ENCODE measurements around the gene RNF157. TPM values are rescaled to one million over a fixed set of nuclear protein-coding genes. Genes with fewer than 3 reads are reported as not detected.

RNF157 gene
- 1.4 and 2.8 TPM in 2 replicates for total RNA-seq (2013; cell fraction: nucleolus; rRNA removed)
- total RNA-seq (2014; rRNA removed) = 9.7 and 10.4 TPM in 2 replicates
- total RNA-seq (2014; rRNA removed; fragmentation: Illumina TruSeq; extraction: Trizol) = 10.4 and 11.8 TPM in 2 replicates
- 14.8 and 17.9 TPM in 2 replicates for total RNA-seq (2021)
- polyA plus RNA-seq (2011; ENCODE audit: low read depth) = 5.8 TPM
- 6.0 and 7.3 TPM in 2 replicates for polyA plus RNA-seq (2011; rRNA removed)
- 7.3 and 8.6 TPM in 2 replicates for polyA plus RNA-seq (2011; cell fraction: cytosol; rRNA removed)
- polyA plus RNA-seq (2011; cell fraction: nucleus; rRNA removed) = 3.7 and 4.7 TPM in 2 replicates
- 6.4 and 8.4 TPM in 2 replicates for polyA plus RNA-seq (2012)
- 14.1 and 15.9 TPM in 2 replicates for polyA plus RNA-seq (2014; fragmentation: Illumina TruSeq; extraction: Trizol)
- 1 to 10 TPM; 5.2 to 9.5 TPM for polyA plus RNA-seq (2014; fragmentation: Nextera tagmentation; extraction: Ambion mirVana)
- 12.1 and 12.3 TPM in 2 replicates for polyA plus RNA-seq (2014; rRNA removed)
- 1 to 10 TPM; 1.4 to 3.4 TPM for polyA plus RNA-seq (2016; fragmentation: Nextera tagmentation; extraction: Ambion mirVana)
- polyA minus RNA-seq (2011; rRNA and poly(A)+ RNA removed) = 6.6 and 10.4 TPM in 2 replicates
- polyA minus RNA-seq (2011; cell fraction: cytosol; rRNA and poly(A)+ RNA removed) = 3.1 and 4.8 TPM in 2 replicates
- polyA minus RNA-seq (2011; cell fraction: nucleus; rRNA and poly(A)+ RNA removed) = 2.5 and 6.2 TPM in 2 replicates
- percentile 39 among the genes with signal in this experiment for Bru-seq, nascent RNA
- BruChase-seq, experiment 1, labeled RNA remaining after a 6-hour chase = percentile 40 among the genes with signal in this experiment
- BruChase-seq, experiment 2, labeled RNA remaining after a 2-hour chase = percentile 35 among the genes with signal in this experiment
- long read RNA-seq, experiment 1 = 0 reads
- long read RNA-seq, experiment 2, partial matches to known transcripts = 0 of 4 reads
- long read RNA-seq, experiment 2, other reads (novel, unspliced or antisense) = 4 of 4 reads

DNA sequence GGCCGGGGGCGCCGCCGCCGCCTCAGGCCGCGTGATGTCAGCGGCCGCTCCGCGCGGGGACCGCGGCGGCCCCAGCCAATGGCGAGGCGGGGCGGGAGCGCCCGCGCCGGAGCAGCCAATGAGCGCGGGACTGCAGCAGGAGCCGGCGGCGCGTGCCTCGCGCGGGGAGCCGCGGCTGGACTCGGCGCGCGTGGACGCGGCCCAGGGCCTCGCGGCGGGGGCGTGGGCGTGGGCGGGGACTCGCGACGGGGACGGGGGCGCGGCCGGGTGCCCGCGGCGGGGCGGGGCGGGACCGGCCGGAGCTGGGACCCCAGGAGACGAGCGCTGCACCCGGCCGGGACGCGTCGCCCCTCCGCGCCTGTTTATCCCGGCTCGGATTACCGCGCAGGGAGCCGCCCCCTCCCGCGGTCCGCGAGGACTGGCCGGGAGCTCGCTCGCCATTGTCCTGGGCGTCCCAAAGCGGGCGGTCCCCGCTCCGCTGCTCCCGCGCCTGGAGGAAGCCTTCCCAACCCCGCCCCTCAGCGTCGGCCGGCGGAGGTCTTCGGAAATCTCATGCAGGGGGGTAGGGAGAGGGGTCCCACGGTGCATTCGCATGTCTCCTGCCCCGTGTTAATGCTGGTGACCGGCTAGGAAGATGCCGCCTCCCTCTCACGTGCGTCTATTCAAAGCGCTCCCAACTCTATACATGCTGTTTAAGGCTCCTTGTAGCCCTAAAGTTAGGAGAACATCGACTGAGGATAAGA, at the start of gene RNF157:
Gene RNF157, minus strand, starts transcription at position 33 of the 743 bp plus-strand sequence. CDS start 253 bp downstream, outside the sequence.
- WGBS (ENCODE audit: insufficient coverage, insufficient replicate concordance, low lambda C conversion rate, missing lambda C conversion rate) = 4% methylated on average over 53 of the region's 102 CpGs
- FAIRE-seq (no peak), DNase-seq (ENCODE audit: low read depth, low spot score) (no peak), ATAC-seq (peak; percentile 74)
- peaks cover 0 to 3% of the 10 kb centered on the region in 2 experiments; a peak in 2 of 4 replicates for H3K27me3 ChIP-seq (replicated peaks in 1 of 2; ENCODE audit: control insufficient read depth in 2 of 2, insufficient read depth in 2 of 2, low read length in 1 of 2)
- ChIA-PET SMC1A (ENCODE audit: uncharacterized antibody, unreplicated experiment) (no interaction called here), RAD21 (ENCODE audit: unreplicated experiment) (interaction anchor here (0.8 kb wide), 1 partner anchor 31 kb away, joined by 3 read pairs; no protein-coding TSS in a partner anchor), CTCF (interaction anchor here (0.7 kb wide), 1 partner anchor 243 kb away, joined by 3 read pairs; no protein-coding TSS in a partner anchor), POLR2A (interaction anchor here (16.9 kb wide), 1 partner anchor 25 kb away, joined by 341 read pairs; the partner anchor contains the start of gene UBALD2)
- no peaks in the 10 kb centered on the region for H3K36me3 ChIP-seq (ENCODE audit: control insufficient read depth in 2 of 2, insufficient read depth in 2 of 2, low read length in 1 of 2)
- intact Hi-C loops (cut with micrococcal nuclease; ENCODE audit: unreplicated experiment) = no loop called here
- peak within 1 kb of the TSS; percentile 71 for H2AFZ ChIP-seq (ENCODE audit: control insufficient read depth, low read depth, low read length)
- peak within 1 kb of the TSS; percentile 99 for H3K4me2 ChIP-seq (ENCODE audit: control insufficient read depth, insufficient read depth)
- no peaks in the 10 kb centered on the region for H3K9me3 ChIP-seq (replicated peaks; ENCODE audit: control insufficient read depth, insufficient read depth, low read length)
- H3K4me3 ChIP-seq = peak within 1 kb of the TSS; percentile 56; the same call in 1 of the 2 replicates
- no peak within 1 kb of the TSS for H3K27ac ChIP-seq (ENCODE audit: control insufficient read depth, insufficient read depth)
- H3K9ac ChIP-seq (ENCODE audit: control insufficient read depth, insufficient read depth, low read length) = peak within 1 kb of the TSS; percentile 59; the same call in 1 of the 2 replicates
- H3K4me1 ChIP-seq (ENCODE audit: control insufficient read depth, insufficient read depth, low read length) = peaks cover 20% of the 10 kb centered on the region
- H3K79me2 ChIP-seq (ENCODE audit: control insufficient read depth, insufficient read depth, low read length) = no peaks in the 10 kb centered on the region
- H4K20me1 ChIP-seq (ENCODE audit: control insufficient read depth, insufficient read depth) = no peaks in the 10 kb centered on the region
- in situ Hi-C loops (cut with MboI) = no loop called here
- BruUV-seq (replicated peaks) = no TSS peak
- TF ChIP-seq GATAD2B (conservative IDR thresholded peaks at IDR 0.05; ENCODE audit: low read depth) = no peak
- TF ChIP-seq BACH1 (IDR thresholded peaks at IDR 0.05; ENCODE audit: borderline replicate concordance) = 0 out of 2 replicates have a peak, but pooled peaks have one; percentile 7
- TF ChIP-seq ZNF592 (IDR thresholded peaks at IDR 0.05) = no peak
- no peak for TF ChIP-seq MTA3 (IDR thresholded peaks at IDR 0.05; ENCODE audit: borderline replicate concordance, low read length)
- TF ChIP-seq SREBF1 (IDR thresholded peaks at IDR 0.05; ENCODE audit: low read length) = no peak
- no peak for TF ChIP-seq MEF2A (IDR thresholded peaks at IDR 0.05; ENCODE audit: insufficient read depth, low read depth, low read length)
- no peak; the same call in 1 of the 2 replicates for TF ChIP-seq LARP7 (IDR thresholded peaks at IDR 0.05)
- no peak for TF ChIP-seq MEF2B (IDR thresholded peaks at IDR 0.05; ENCODE audit: partially characterized antibody, poor library complexity, severe bottlenecking)
- 0 out of 2 replicates have a peak, but pooled peaks have one; percentile 24 for TF ChIP-seq CHD2 (IDR thresholded peaks at IDR 0.05; ENCODE audit: borderline replicate concordance, low read depth, low read length)
- no peak for TF ChIP-seq EZH2 (IDR thresholded peaks at IDR 0.05; ENCODE audit: borderline replicate concordance, control insufficient read depth, low read depth, low read length)
- TF ChIP-seq, protein P1, sequence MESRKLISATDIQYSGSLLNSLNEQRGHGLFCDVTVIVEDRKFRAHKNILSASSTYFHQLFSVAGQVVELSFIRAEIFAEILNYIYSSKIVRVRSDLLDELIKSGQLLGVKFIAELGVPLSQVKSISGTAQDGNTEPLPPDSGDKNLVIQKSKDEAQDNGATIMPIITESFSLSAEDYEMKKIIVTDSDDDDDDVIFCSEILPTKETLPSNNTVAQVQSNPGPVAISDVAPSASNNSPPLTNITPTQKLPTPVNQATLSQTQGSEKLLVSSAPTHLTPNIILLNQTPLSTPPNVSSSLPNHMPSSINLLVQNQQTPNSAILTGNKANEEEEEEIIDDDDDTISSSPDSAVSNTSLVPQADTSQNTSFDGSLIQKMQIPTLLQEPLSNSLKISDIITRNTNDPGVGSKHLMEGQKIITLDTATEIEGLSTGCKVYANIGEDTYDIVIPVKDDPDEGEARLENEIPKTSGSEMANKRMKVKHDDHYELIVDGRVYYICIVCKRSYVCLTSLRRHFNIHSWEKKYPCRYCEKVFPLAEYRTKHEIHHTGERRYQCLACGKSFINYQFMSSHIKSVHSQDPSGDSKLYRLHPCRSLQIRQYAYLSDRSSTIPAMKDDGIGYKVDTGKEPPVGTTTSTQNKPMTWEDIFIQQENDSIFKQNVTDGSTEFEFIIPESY (IDR thresholded peaks at IDR 0.05) = no peak
- no peak for TF ChIP-seq KLF5 (IDR thresholded peaks at IDR 0.05; ENCODE audit: partially characterized antibody)
- no peak for TF ChIP-seq NRF1 (conservative IDR thresholded peaks at IDR 0.05; ENCODE audit: low read depth, low read length)

Data from GM12878 (cell line).